Measurements from ENCODE around the gene NTN1. TPM values are rescaled to one million over a fixed set of nuclear protein-coding genes. Genes with fewer than 3 reads are reported as not detected.
"Not testable (repeated sequence)": the region's sequence is repeated elsewhere in the genome, so short reads cannot be mapped to it uniquely, and the experiment has no call there.

The NTN1 gene
- total and polyA plus RNA-seq, 9 donors: 0.28 to 12.5 (median 1.8) TPM

GRCh38 chr17:8981443-8981842 is 39.9 kb upstream of the NTN1 start:
- intact Hi-C loops (cut with DNase I): no loop called here
- TF ChIP-seq POLR2A (IDR thresholded peaks at IDR 0.05): no peak
- TF ChIP-seq, protein P1, sequence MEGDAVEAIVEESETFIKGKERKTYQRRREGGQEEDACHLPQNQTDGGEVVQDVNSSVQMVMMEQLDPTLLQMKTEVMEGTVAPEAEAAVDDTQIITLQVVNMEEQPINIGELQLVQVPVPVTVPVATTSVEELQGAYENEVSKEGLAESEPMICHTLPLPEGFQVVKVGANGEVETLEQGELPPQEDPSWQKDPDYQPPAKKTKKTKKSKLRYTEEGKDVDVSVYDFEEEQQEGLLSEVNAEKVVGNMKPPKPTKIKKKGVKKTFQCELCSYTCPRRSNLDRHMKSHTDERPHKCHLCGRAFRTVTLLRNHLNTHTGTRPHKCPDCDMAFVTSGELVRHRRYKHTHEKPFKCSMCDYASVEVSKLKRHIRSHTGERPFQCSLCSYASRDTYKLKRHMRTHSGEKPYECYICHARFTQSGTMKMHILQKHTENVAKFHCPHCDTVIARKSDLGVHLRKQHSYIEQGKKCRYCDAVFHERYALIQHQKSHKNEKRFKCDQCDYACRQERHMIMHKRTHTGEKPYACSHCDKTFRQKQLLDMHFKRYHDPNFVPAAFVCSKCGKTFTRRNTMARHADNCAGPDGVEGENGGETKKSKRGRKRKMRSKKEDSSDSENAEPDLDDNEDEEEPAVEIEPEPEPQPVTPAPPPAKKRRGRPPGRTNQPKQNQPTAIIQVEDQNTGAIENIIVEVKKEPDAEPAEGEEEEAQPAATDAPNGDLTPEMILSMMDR (IDR thresholded peaks at IDR 0.05): no peak
- TF ChIP-seq EP300 (IDR thresholded peaks at IDR 0.05): no peak
- 63 to 77% (median 72%) methylated on average over 2 of the region's 2 CpGs for WGBS, 3 donors
- H3K4me3 ChIP-seq: no peak overlapping the region
- H3K36me3 ChIP-seq: no peaks in the 10 kb centered on the region
- no peaks in the 10 kb centered on the region for H3K27me3 ChIP-seq
- DNase-seq: no peak
- no peaks in the 10 kb centered on the region for H3K4me1 ChIP-seq (ENCODE audit: insufficient read depth)
- no peaks in the 10 kb centered on the region for H3K9me3 ChIP-seq
- H3K27ac ChIP-seq: no peak overlapping the region

DNA sequence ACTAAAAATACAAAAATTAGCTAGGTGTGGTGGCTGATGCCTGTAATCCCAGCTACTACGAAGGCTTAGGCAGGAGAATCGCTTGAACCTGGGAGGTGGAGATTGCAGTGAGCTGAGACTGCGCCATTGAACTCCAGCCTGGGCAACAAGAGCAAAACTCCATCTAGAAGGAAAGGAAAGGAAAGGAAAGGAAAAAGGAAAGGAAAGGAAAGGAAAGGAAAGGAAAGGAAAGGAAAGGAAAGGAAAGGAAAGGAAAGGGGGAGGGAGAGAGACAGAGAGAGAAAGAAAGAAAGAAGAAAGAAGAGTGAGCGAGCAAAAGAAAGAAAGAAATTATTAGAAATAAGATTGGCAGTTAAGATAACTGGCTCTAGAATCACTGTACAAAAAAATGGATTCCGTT is 37.1 kb upstream of the NTN1 start:
- DNase-seq; H3K4me1 ChIP-seq (ENCODE audit: insufficient read depth); H3K27ac ChIP-seq; H3K27me3 ChIP-seq; H3K36me3 ChIP-seq; H3K9me3 ChIP-seq; intact Hi-C loops (cut with DNase I); H3K4me3 ChIP-seq: not testable (repeated sequence)
- 88 to 93% (median 91%) methylated on average over 5 of the region's 5 CpGs for WGBS, 3 donors

DNA sequence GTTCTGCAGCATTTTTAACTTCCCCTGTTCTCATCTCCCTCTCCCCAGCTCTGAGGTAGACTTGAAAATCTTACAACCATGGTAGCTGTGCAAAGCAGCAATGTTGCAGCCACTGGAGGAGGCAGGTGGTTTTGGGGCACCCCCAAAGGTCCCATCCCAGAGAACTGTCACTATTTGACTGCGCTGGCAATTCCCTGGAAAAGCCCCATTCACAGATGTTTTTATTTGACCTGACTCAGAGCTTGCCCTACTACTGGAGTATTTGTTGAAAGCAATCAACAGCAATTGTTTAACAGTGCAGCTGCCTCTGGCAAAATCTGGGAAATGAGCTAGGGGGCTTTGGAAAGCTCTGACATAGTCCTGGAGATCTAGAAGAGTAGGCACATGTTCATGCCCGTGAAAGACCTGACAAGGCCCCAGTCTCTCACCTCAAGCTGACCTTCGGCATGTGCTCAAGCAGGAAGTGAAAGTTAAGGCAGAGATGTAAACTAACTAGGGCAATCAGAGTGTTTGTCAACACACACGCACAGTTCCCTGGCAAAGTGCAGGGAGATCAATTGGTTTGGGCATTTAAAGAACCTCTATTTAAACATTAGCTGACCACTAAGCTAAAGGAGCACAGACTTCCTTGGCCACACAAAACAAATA is 36.1 kb upstream of the NTN1 start:
- no peak for DNase-seq
- WGBS, 3 donors: 83 to 85% (median 84%) methylated on average over 4 of the region's 4 CpGs
- intact Hi-C loops (cut with DNase I): no loop called here

GRCh38 chr17:8986295-8986694 is 35.0 kb upstream of the NTN1 start:
- intact Hi-C loops (cut with DNase I): no loop called here
- H3K9me3 ChIP-seq: no peaks in the 10 kb centered on the region
- no peaks in the 10 kb centered on the region for H3K36me3 ChIP-seq
- no peak overlapping the region for H3K27ac ChIP-seq
- H3K4me1 ChIP-seq (ENCODE audit: insufficient read depth): no peaks in the 10 kb centered on the region
- DNase-seq: no peak
- H3K4me3 ChIP-seq: no peak overlapping the region
- TF ChIP-seq, protein P1 (IDR thresholded peaks at IDR 0.05): no peak
- TF ChIP-seq EP300 (IDR thresholded peaks at IDR 0.05): no peak
- no peak for TF ChIP-seq POLR2A (IDR thresholded peaks at IDR 0.05)
- WGBS, 3 donors: 81 to 89% (median 86%) methylated on average over 2 of the region's 2 CpGs
- no peaks in the 10 kb centered on the region for H3K27me3 ChIP-seq

More for the DNA sequence above, 36.1 kb upstream of the NTN1 start:
- Histone ChIP-seq H3K27ac (no peak overlapping the region), H3K9me3 (no peaks in the 10 kb centered on the region), H3K27me3 (no peaks in the 10 kb centered on the region), H3K4me3 (no peak overlapping the region), H3K4me1 (ENCODE audit: insufficient read depth) (no peaks in the 10 kb centered on the region), H3K36me3 (no peaks in the 10 kb centered on the region)
- TF ChIP-seq POLR2A (IDR thresholded peaks at IDR 0.05) (no peak), EP300 (IDR thresholded peaks at IDR 0.05) (no peak)
- TF ChIP-seq, protein P1 (IDR thresholded peaks at IDR 0.05): no peak

GRCh38 chr17:8988263-8988935 is 32.9 kb upstream of the NTN1 start:
- H3K4me1 ChIP-seq (ENCODE audit: insufficient read depth); H3K36me3 ChIP-seq; H3K4me3 ChIP-seq; intact Hi-C loops (cut with DNase I); H3K9me3 ChIP-seq; H3K27me3 ChIP-seq; DNase-seq; H3K27ac ChIP-seq: not testable (repeated sequence)
- 91 to 96% (median 94%) methylated on average over 2 of the region's 2 CpGs for WGBS, 3 donors

All from ovary (tissue), 9 donors.